RWPE2 (cell line): ENCODE measurements around the gene CERT1.

Experiments
- ATAC-seq: fragments of 200-7000 bp; cut with Tn5 transposase; 3 replicates; pipeline ENCODE4 v1.9.1; 2021; ENCODE audit warnings: low read depth
- DNase-seq: peaks from one replicate; pipeline ENCODE4 v3.0.0-alpha.2; 2020; ENCODE audit warnings: low spot score
- H3K27ac ChIP-seq: fragments of 450-650 bp; 2 replicates; pipeline ENCODE4 v1.5.1; 2017; ENCODE audit warnings: mild to moderate bottlenecking; ENCODE audit not compliant: poor library complexity, severe bottlenecking
- H3K27me3 ChIP-seq: fragments of 250-450 bp; sonication (Bioruptor Pico); 2 replicates; pipeline ENCODE4 v1.5.1; 2021; ENCODE audit warnings: mild to moderate bottlenecking, moderate library complexity; ENCODE audit not compliant: insufficient read depth, poor library complexity, severe bottlenecking
- H3K36me3 ChIP-seq: fragments of 250-450 bp; sonication (Bioruptor Pico); 2 replicates; pipeline ENCODE4 v1.5.1; 2020; ENCODE audit warnings: low read depth, mild to moderate bottlenecking, moderate library complexity
- H3K4me1 ChIP-seq: fragments of 250-450 bp; sonication (Bioruptor Pico); 2 replicates; pipeline ENCODE4 v1.5.1; 2021; ENCODE audit warnings: mild to moderate bottlenecking, moderate library complexity; ENCODE audit not compliant: insufficient read depth, poor library complexity, severe bottlenecking
- H3K4me3 ChIP-seq: fragments of 250-450 bp; sonication (Bioruptor Pico); 2 replicates; pipeline ENCODE4 v1.5.1; 2021; ENCODE audit warnings: mild to moderate bottlenecking, moderate library complexity; ENCODE audit not compliant: severe bottlenecking
- H3K9me3 ChIP-seq: fragments of 250-450 bp; sonication (Bioruptor Pico); 2 replicates; pipeline ENCODE4 v1.5.1; 2021; ENCODE audit warnings: mild to moderate bottlenecking, moderate library complexity; ENCODE audit not compliant: severe bottlenecking
- TF ChIP-seq, protein P1 (sequence below): fragments of 450-650 bp; IDR thresholded peaks from one replicate; pipeline ENCODE4 v1.5.1; 2017; ENCODE audit warnings: mild to moderate bottlenecking, moderate library complexity; ENCODE audit not compliant: poor library complexity, severe bottlenecking

Gene CERT1

DNA sequence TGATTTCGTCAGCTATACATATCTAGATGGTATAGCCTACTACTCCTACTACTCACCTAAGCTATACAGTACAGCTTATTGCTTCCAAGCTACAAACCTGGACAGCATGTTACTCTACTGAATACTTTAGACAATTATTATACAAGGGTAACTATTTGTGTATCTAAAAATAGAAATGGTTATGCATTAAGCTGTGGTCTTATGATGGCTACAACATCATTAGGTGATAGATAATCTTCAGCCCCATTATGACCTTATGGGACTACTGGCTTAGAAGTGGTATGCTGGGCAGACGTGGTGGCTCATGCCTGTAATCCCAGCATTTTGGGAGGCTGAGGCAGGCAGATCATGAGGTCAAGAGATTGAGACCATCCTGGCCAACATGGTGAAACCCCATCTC lies 40.2 kb downstream of the CERT1 start:
- Histone ChIP-seq H3K4me1 (no peaks in the 10 kb centered on the region), H3K27me3 (no peaks in the 10 kb centered on the region), H3K9me3 (peaks cover 12% of the 10 kb centered on the region), H3K4me3 (no peak overlapping the region), H3K27ac (no peak overlapping the region), H3K36me3 (peaks cover 5% of the 10 kb centered on the region)
- no peak for ATAC-seq
- DNase-seq: no peak
- TF ChIP-seq, protein P1, sequence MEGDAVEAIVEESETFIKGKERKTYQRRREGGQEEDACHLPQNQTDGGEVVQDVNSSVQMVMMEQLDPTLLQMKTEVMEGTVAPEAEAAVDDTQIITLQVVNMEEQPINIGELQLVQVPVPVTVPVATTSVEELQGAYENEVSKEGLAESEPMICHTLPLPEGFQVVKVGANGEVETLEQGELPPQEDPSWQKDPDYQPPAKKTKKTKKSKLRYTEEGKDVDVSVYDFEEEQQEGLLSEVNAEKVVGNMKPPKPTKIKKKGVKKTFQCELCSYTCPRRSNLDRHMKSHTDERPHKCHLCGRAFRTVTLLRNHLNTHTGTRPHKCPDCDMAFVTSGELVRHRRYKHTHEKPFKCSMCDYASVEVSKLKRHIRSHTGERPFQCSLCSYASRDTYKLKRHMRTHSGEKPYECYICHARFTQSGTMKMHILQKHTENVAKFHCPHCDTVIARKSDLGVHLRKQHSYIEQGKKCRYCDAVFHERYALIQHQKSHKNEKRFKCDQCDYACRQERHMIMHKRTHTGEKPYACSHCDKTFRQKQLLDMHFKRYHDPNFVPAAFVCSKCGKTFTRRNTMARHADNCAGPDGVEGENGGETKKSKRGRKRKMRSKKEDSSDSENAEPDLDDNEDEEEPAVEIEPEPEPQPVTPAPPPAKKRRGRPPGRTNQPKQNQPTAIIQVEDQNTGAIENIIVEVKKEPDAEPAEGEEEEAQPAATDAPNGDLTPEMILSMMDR: no peak

DNA sequence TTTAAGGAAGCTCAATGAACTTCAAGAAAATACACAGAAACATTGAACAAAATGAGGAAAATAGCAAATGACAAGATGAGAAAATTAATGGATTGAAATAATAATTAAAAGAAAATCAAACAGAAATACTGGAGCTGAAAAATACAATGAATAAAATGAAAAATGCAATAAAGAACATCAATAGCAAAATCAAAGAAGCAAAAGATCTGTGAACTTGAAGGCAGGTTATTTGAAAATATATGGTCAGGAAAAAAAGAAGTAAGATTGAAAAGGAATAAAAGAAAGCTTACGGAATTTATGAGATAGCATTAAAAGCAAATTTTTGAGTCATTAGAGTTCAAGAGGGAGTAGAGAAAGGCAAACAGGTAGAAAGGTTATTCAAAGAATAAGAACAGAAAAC lies 42.4 kb downstream of the CERT1 start:
- no peak overlapping the region for H3K4me3 ChIP-seq
- TF ChIP-seq, protein P1: no peak
- peaks cover 12% of the 10 kb centered on the region for H3K9me3 ChIP-seq
- H3K27ac ChIP-seq: no peak overlapping the region
- DNase-seq: no peak
- ATAC-seq: no peak
- H3K27me3 ChIP-seq: no peaks in the 10 kb centered on the region
- H3K4me1 ChIP-seq: peaks cover 2% of the 10 kb centered on the region
- peaks cover 5% of the 10 kb centered on the region for H3K36me3 ChIP-seq

DNA sequence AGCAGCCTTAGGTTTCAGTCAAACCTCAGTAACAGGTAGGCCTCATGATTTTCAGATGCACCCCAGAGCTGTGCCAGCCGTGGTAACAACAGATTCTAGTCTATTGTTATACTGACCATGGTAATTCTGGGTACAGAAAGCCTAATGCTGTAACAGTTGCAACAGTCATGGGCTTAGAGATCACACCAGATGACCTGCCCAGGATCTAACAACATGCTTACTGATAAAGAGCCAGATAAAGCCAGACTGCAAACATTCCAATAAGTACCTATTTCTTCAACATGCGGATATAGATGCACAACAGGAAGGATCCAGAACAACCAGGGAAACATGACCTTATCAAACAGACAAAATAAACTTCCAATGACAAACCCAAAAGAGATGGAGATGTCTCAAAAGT lies 42.8 kb downstream of the CERT1 start:
- peaks cover 12% of the 10 kb centered on the region for H3K9me3 ChIP-seq
- DNase-seq (no peak), ATAC-seq (no peak)
- TF ChIP-seq, protein P1: no peak
- no peaks in the 10 kb centered on the region for H3K27me3 ChIP-seq
- peaks cover 5% of the 10 kb centered on the region for H3K36me3 ChIP-seq
- H3K4me1 ChIP-seq: peaks cover 6% of the 10 kb centered on the region
- no peak overlapping the region for H3K27ac ChIP-seq
- no peak overlapping the region for H3K4me3 ChIP-seq

DNA sequence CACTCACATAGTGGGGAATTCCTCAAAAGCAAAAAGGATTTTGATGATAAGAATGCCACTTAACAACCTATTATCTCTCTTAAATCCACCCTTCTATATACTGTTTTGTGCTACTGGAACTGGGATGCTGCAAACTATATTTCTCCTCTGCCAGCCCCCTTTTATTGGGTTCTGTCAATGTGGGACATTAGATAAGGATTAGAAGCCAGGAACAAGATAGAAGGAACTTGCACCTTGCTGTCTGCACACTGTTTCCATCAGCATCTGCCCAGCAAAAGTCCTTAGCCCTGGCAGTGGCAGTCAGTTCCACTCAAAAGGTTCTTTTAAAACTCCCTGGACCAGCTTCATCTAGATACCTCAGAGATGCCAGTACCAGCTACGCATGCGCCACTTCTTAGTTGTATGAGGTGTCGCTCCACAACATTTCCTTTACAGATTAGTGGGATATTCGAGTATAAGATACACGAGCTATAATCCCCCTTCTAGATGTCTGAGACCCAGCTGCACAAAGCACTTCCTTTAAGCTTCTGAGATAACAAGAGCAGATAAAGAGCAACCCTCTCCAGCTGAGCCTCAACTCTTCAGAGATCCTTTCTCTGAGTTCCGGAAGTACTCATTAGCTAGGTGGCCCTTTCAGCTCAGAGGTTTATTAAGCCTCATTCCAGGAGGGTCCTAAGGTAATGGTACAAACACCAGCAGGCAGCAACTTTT lies 45.3 kb downstream of the CERT1 start:
- ATAC-seq (no peak), DNase-seq (no peak)
- Histone ChIP-seq H3K4me3 (no peak overlapping the region), H3K27me3 (no peaks in the 10 kb centered on the region), H3K4me1 (peaks cover 16% of the 10 kb centered on the region), H3K27ac (no peak overlapping the region), H3K9me3 (peaks cover 12% of the 10 kb centered on the region), H3K36me3 (peaks cover 5% of the 10 kb centered on the region)
- TF ChIP-seq, protein P1: no peak

DNA sequence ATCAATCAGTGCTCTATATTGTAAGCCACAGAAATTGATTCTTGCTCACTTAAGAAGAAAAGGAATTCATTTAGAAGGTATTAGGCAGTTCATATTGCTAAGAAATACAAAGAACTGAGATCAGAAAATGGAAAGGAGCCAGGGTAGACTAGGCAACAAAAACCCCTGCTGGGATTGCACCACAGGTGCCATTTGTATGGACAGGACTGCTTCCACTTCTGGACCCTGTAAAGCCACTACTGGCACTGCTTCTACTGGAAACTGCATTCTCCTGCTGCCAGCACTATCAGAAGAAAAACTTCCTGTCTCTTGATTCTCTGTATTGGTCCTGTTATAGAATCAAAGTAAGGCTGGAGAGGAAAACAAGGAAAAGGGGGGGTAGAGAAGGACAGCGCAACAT lies 45.9 kb downstream of the CERT1 start:
- Histone ChIP-seq H3K4me3 (no peak overlapping the region), H3K36me3 (peaks cover 5% of the 10 kb centered on the region), H3K27ac (no peak overlapping the region), H3K4me1 (peaks cover 17% of the 10 kb centered on the region), H3K9me3 (peaks cover 12% of the 10 kb centered on the region), H3K27me3 (no peaks in the 10 kb centered on the region)
- TF ChIP-seq, protein P1: no peak
- DNase-seq (no peak), ATAC-seq (no peak)
